CD4-positive, CD25-positive, alpha-beta regulatory T cell (primary cell): Measurements from ENCODE around the gene TADA2A. TPM values are rescaled to one million over a fixed set of nuclear protein-coding genes. Genes with fewer than 3 reads are reported as not detected.

Source experiments
- ATAC-seq, 2 donors: fragments of 150-1000 bp; cut with Tn5 transposase; one replicate each; pipeline ENCODE4 v1.10.0; 2021; ENCODE audit warnings: low read depth in 2 of 2, moderate number of reproducible peaks in 2 of 2, moderate library complexity in 1 of 2
- DNase-seq, 3 donors: peaks; one replicate each; pipeline versions ENCODE4 v3.0.0 to v3.0.0-alpha.2; 2012 to 2022; ENCODE audit warnings: mixed read lengths in 1 of 3
- H3K27ac ChIP-seq: one replicate; pipeline ENCODE4 v1.7.0; 2013; ENCODE audit warnings: mild to moderate bottlenecking, low read length; ENCODE audit not compliant: insufficient read depth, poor library complexity, severe bottlenecking
- H3K27me3 ChIP-seq: one replicate; pipeline ENCODE4 v1.7.0; 2013; ENCODE audit warnings: low read length; ENCODE audit not compliant: control insufficient read depth, insufficient read depth
- H3K36me3 ChIP-seq: one replicate; pipeline ENCODE4 v1.7.0; 2013; ENCODE audit warnings: mild to moderate bottlenecking, low read length, moderate library complexity; ENCODE audit not compliant: control insufficient read depth, insufficient read depth
- H3K4me1 ChIP-seq: 2 replicates; pipeline ENCODE4 v1.7.0; 2013; ENCODE audit warnings: mild to moderate bottlenecking, low read length; ENCODE audit not compliant: insufficient read depth, control insufficient read depth, poor library complexity, severe bottlenecking
- H3K4me3 ChIP-seq: one replicate; pipeline ENCODE4 v1.7.0; 2013; ENCODE audit warnings: low read depth, mild to moderate bottlenecking, low read length, moderate library complexity
- H3K9me3 ChIP-seq, 2 experiments: 1 replicate in 1 of 2; 2 replicates in 1 of 2; pipeline ENCODE4 v1.7.0; 2013; ENCODE audit warnings: low read length in 2 of 2, mild to moderate bottlenecking in 1 of 2, moderate library complexity in 1 of 2; ENCODE audit not compliant: control insufficient read depth in 2 of 2
- H3K27ac Mint-ChIP-seq, 3 donors: one replicate each; pipeline ENCODE4 v1.8.0; 2020 to 2022; ENCODE audit warnings: mild to moderate bottlenecking in 3 of 3, mixed read lengths in 3 of 3, moderate library complexity in 2 of 3
- H3K27me3 Mint-ChIP-seq: one replicate; pipeline ENCODE4 v1.8.0; 2022; ENCODE audit warnings: mild to moderate bottlenecking, mixed read lengths
- H3K36me3 Mint-ChIP-seq: one replicate; pipeline ENCODE4 v1.8.0; 2020; ENCODE audit warnings: mixed read lengths
- H3K4me1 Mint-ChIP-seq, 4 donors: one replicate each; pipeline ENCODE4 v1.8.0; 2020 to 2022; ENCODE audit warnings: mixed read lengths in 4 of 4, mild to moderate bottlenecking in 1 of 4
- H3K4me3 Mint-ChIP-seq, 4 donors: one replicate each; pipeline ENCODE4 v1.8.0; 2020 to 2022; ENCODE audit warnings: mild to moderate bottlenecking in 4 of 4, mixed read lengths in 4 of 4, moderate library complexity in 3 of 4
- H3K9me3 Mint-ChIP-seq, 7 donors: one replicate each; pipeline ENCODE4 v1.8.0; 2020 to 2022; ENCODE audit warnings: mixed read lengths in 7 of 7, mild to moderate bottlenecking in 3 of 7, moderate library complexity in 2 of 7
- polyA plus RNA-seq, 4 donors: library from polyadenylated mRNA; unstranded; fragments of 300-500 nt; fragmentation: Illumina TruSeq; gene quantifications; one replicate each; pipeline ENCODE4 v1.2.3, GENCODE V29; 2021
- total RNA-seq: library from RNA; stranded (reverse); gene quantifications from one replicate; pipeline ENCODE4 v1.2.3, GENCODE V29; 2022

Gene TADA2A
- total and polyA plus RNA-seq, 5 donors from 2014 or later: 6.3 to 20.2 (median 6.5) TPM

DNA sequence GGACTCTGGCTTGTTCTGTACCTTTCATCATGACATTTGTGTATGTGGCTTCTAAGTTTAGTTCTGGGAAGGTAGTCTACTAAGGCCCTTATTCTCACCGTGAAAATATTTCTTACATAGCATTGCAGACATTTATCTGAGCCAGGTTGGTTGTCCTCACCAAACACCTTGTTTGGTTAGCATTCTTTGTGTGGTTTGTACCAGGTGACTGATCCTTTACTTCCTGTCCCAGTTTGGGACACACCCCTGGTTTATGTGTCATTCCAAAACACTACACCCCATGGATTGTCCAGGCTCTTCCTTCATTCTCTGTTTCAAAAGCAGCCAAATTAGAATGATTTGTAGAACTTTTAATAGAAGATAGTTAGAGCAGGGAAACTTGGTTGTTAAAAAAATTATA, 59.8 kb downstream of the TADA2A start:
- Mint-ChIP-seq H3K9me3 (no peaks in the 10 kb centered on the region), H3K27ac (peak overlapping the region in 1 of 3 donors; percentile 48), H3K4me3 (no peak overlapping the region), H3K36me3 (peaks cover 41% of the 10 kb centered on the region), H3K27me3 (no peaks in the 10 kb centered on the region), H3K4me1 (peaks cover 2 to 8% (median 5%) of the 10 kb centered on the region in 4 donors)
- Histone ChIP-seq H3K9me3 (no peaks in the 10 kb centered on the region), H3K27ac (no peak overlapping the region), H3K27me3 (no peaks in the 10 kb centered on the region), H3K36me3 (peaks cover 57% of the 10 kb centered on the region), H3K4me3 (no peak overlapping the region), H3K4me1 (no peaks in the 10 kb centered on the region)
- ATAC-seq (no peak), DNase-seq (peak in 1 of 3 donors; percentile 4)

DNA sequence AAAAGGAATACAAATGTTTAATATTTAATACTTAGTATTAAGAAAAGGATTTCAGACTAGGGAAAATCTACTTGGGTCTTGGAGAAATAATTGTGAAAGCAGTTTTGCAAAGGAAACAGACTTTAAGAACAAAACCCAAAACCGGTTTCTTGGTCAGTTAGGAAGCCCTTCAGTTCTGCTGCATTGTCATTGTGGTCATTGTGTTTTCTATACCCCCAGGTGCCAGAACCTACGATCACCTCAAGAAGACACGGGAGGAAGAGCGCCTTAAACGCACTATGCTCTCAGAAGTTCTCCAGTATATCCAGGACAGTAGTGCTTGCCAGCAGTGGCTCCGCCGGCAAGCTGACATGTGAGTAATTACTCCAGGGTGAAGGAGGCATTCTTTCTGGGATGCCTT, 63.5 kb downstream of the TADA2A start:
- H3K36me3 Mint-ChIP-seq: peaks cover 43% of the 10 kb centered on the region
- no peaks in the 10 kb centered on the region for H3K9me3 ChIP-seq
- H3K4me3 Mint-ChIP-seq: no peak overlapping the region
- no peak overlapping the region for H3K27ac ChIP-seq
- H3K4me1 ChIP-seq: no peaks in the 10 kb centered on the region
- peaks cover 69% of the 10 kb centered on the region for H3K36me3 ChIP-seq
- no peak for ATAC-seq
- peak overlapping the region in 2 of 3 donors; percentile 68 to 92 for H3K27ac Mint-ChIP-seq
- no peaks in the 10 kb centered on the region for H3K9me3 Mint-ChIP-seq
- H3K4me1 Mint-ChIP-seq: peaks cover 0 to 2% (median 2%) of the 10 kb centered on the region in 4 donors
- H3K27me3 ChIP-seq: no peaks in the 10 kb centered on the region
- no peaks in the 10 kb centered on the region for H3K27me3 Mint-ChIP-seq
- DNase-seq: no peak
- no peak overlapping the region for H3K4me3 ChIP-seq

DNA sequence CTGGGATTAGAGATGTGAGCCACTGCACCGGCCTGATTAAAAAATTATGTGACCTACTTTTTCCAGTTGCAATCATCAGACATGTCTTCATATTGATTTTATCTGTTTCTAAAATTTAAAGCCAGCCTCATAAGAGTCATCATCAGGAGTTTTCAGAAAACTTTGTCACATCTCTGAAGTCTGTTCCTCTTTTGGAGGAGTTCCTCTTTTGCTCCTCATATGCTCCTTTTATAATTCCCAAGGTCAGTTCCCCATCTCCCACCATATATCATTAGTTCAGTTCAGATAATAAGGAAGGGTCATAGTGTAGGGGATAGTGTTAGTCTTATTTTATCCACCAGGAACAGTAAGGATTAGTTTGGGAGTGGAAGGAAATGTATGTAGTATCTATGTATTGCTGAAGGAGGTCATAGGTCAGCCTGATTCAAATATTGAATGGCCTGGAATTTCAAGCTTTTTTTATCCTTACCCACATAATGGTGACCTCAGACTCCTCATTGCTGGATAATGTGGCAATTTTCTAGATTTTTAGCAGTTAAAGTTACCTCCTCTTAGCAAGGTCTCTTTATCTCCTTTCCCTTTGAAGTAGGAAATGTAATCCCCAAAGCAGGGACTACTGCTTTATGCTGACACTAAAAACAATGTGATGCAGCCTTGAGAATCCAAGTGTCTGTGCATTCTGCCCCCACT, 69.2 kb downstream of the TADA2A start:
- Histone ChIP-seq H3K9me3 (no peaks in the 10 kb centered on the region), H3K36me3 (peaks cover 63% of the 10 kb centered on the region), H3K4me1 (no peaks in the 10 kb centered on the region), H3K4me3 (no peak overlapping the region), H3K27me3 (no peaks in the 10 kb centered on the region), H3K27ac (no peak overlapping the region)
- Mint-ChIP-seq H3K4me3 (no peak overlapping the region), H3K4me1 (no peaks in the 10 kb centered on the region), H3K27ac (peak overlapping the region in 1 of 3 donors; percentile 50), H3K9me3 (no peaks in the 10 kb centered on the region), H3K36me3 (peaks cover 44% of the 10 kb centered on the region), H3K27me3 (no peaks in the 10 kb centered on the region)
- DNase-seq: no peak
- no peak for ATAC-seq

DNA sequence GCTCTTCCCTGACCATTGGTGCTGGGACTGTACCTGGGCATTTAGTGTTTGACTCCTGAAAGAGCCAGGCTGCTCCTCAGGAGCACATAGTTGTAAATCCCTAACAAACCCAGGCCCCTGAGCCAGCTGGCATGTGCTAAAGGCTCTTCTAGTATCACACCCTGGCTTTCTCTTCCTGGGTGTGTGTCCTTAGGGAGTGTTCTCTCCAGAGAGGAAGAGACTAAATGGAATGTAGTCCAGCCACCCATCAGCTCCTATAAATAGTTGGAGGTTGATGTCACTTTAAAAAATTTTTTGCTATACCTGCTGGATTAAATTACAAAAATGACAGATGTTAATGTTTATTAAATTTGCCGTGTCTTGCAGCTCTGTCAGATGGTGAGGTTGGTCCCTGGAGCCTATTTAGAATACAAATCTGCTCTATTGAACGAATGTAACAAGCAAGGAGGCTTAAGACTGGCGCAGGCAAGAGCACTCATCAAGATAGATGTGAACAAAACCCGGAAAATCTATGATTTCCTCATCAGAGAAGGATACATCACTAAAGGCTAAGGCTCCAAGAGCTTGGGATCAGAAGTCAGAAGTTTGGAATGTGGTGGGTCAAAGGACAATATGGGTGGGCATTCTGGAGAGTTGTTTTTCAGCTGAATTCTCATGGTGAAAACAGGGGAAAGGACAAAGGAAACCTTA, 69.9 kb downstream of the TADA2A start:
- no peaks in the 10 kb centered on the region for H3K9me3 ChIP-seq
- H3K27ac ChIP-seq: no peak overlapping the region
- Mint-ChIP-seq H3K27me3 (no peaks in the 10 kb centered on the region), H3K27ac (no peak overlapping the region), H3K9me3 (no peaks in the 10 kb centered on the region), H3K4me3 (no peak overlapping the region), H3K36me3 (peaks cover 40% of the 10 kb centered on the region), H3K4me1 (no peaks in the 10 kb centered on the region)
- H3K36me3 ChIP-seq: peaks cover 56% of the 10 kb centered on the region
- ATAC-seq: no peak
- no peaks in the 10 kb centered on the region for H3K27me3 ChIP-seq
- DNase-seq: no peak
- H3K4me3 ChIP-seq: no peak overlapping the region
- no peaks in the 10 kb centered on the region for H3K4me1 ChIP-seq

DNA sequence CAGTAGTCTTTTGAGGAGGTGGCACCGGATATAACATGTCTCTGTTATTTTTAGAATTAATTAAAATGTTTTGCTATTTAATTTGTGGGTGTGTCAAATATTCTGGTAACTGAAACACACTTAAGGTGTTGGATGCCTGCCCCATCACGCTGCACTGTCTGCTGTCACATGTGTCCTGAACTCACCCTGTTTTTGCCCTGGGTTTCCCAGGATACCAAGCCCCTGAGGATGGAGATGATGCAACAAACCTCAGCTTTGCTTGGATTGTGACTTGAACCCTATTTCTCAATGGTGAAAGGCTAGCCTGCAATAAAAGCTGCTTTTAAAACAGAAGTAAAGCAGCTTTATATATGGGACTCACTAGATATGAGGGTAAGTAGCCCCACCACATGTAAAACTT, 71.5 kb downstream of the TADA2A start:
- no peaks in the 10 kb centered on the region for H3K27me3 ChIP-seq
- Mint-ChIP-seq H3K36me3 (peaks cover 31% of the 10 kb centered on the region), H3K27me3 (no peaks in the 10 kb centered on the region), H3K27ac (no peak overlapping the region), H3K4me1 (no peaks in the 10 kb centered on the region), H3K4me3 (no peak overlapping the region), H3K9me3 (no peaks in the 10 kb centered on the region)
- peaks cover 48% of the 10 kb centered on the region for H3K36me3 ChIP-seq
- no peak overlapping the region for H3K4me3 ChIP-seq
- no peak overlapping the region for H3K27ac ChIP-seq
- H3K9me3 ChIP-seq: no peaks in the 10 kb centered on the region
- ATAC-seq (no peak), DNase-seq (no peak)
- H3K4me1 ChIP-seq: no peaks in the 10 kb centered on the region

DNA sequence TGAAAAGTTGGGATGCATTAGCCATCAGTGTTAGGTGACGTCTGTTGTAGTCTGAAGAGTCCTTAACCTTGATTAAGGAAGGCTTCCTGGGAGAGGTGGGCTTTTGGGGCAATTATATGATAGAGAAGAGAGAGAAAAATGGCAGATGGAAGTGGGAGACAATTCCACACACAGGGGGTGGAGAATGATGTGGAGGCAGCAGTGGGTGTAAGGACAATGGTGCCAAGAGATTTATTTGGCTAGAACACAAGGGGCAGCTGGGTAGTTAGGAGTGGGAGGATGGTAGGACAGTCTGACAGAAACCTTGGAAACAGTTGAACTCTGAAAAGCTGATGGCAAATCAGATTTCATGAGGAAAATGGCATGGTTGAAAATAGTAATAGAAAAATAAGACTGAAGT, 72.3 kb downstream of the TADA2A start:
- DNase-seq: no peak
- Histone ChIP-seq H3K36me3 (peaks cover 40% of the 10 kb centered on the region), H3K4me3 (no peak overlapping the region), H3K9me3 (no peaks in the 10 kb centered on the region), H3K27ac (no peak overlapping the region), H3K27me3 (no peaks in the 10 kb centered on the region), H3K4me1 (no peaks in the 10 kb centered on the region)
- Mint-ChIP-seq H3K4me3 (no peak overlapping the region), H3K36me3 (peaks cover 25% of the 10 kb centered on the region), H3K27me3 (no peaks in the 10 kb centered on the region), H3K4me1 (peaks cover 0 to 5% (median 0%) of the 10 kb centered on the region in 4 donors), H3K9me3 (no peaks in the 10 kb centered on the region), H3K27ac (peak overlapping the region in 1 of 3 donors; percentile 82)
- no peak for ATAC-seq

DNA sequence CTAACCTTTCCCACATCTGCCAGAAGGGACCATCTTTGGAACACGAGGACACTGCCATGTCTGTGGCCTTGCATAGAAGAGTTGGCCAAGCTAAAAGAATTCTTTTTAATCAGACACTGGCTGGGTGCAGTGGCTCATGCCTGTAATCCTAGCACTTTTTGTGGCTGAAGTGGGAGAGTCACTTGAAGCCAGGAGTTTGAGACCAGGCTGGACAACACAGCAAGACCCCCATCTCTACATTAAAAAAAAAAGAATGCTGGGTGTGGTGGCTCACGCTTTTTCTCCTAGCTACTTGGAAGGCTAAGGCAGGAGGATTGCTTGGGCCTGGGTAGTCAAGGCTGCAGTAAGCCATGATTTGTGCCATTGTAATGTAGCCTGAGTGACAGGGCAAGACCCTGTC, 73.7 kb downstream of the TADA2A start:
- Mint-ChIP-seq H3K36me3 (peaks cover 25% of the 10 kb centered on the region), H3K27ac (no peak overlapping the region), H3K27me3 (no peaks in the 10 kb centered on the region), H3K4me3 (no peak overlapping the region), H3K9me3 (no peaks in the 10 kb centered on the region), H3K4me1 (peaks cover 0 to 5% (median 0%) of the 10 kb centered on the region in 4 donors)
- no peak for ATAC-seq
- peaks cover 33% of the 10 kb centered on the region for H3K36me3 ChIP-seq
- H3K27ac ChIP-seq: no peak overlapping the region
- H3K4me3 ChIP-seq: no peak overlapping the region
- H3K27me3 ChIP-seq: no peaks in the 10 kb centered on the region
- H3K9me3 ChIP-seq: no peaks in the 10 kb centered on the region
- DNase-seq: no peak
- H3K4me1 ChIP-seq: no peaks in the 10 kb centered on the region
